ENCODE results near the gene OPCML.

- TF ChIP-seq CTCF (IDR thresholded peaks at IDR 0.05; ENCODE audit: low read length) (no peak), EZH2 (optimal IDR thresholded peaks at IDR 0.05; ENCODE audit: low read depth, low read length) (no peak), EZH2phosphoT487 (IDR thresholded peaks at IDR 0.05; ENCODE audit: low read length) (no peak)
Measured at GRCh38 chr11:132714859-132715440, 817.4 kb downstream of the OPCML start.
